Fibroblast of mammary gland (primary cell): ENCODE results near the gene TPSG1.
"Not testable (repeated sequence)": the region's sequence is repeated elsewhere in the genome, so short reads cannot be mapped to it uniquely, and the experiment has no call there.

Source experiments
- DNase-seq: peaks from one replicate; pipeline ENCODE4 v3.0.0-alpha.2; 2010; ENCODE audit warnings: low read depth
- H3K4me3 ChIP-seq: 2 replicates; pipeline ENCODE4 v1.5.1; 2011; ENCODE audit warnings: low read depth, mild to moderate bottlenecking, low read length, moderate library complexity; ENCODE audit not compliant: control insufficient read depth
- CTCF ChIP-seq: conservative IDR thresholded peaks from 2 replicates; pipeline ENCODE4 v1.5.1; 2011; ENCODE audit warnings: low read depth, low read length, inconsistent platforms; ENCODE audit not compliant: control insufficient read depth, insufficient read depth

TPSG1 gene

DNA sequence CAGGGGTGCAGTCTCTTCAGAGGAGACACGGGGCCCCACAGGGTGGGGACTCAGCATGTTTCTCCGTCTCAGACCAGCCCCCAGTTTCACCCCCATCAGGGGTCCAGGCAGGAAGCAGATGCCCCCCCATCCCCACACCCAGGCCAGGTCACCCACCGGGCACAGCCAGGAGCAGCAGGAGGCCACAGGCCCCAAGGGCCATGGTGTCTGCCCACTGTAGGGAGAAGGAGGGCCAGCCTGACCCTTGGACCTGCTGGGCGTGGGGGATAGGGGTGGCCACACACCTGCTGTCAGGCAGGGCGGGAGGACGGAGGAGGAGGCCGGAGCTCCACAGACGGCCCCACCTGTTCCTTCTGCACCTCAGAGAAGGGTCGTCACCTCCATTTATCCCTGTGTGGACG, at the start of gene TPSG1:
Gene TPSG1 (minus strand): TSS at position 218 of the 401 bp plus-strand sequence. CDS start 16 bp downstream, at position 202.
- no peak within 1 kb of the TSS for H3K4me3 ChIP-seq
- no peak for DNase-seq
- no peak for TF ChIP-seq CTCF

DNA sequence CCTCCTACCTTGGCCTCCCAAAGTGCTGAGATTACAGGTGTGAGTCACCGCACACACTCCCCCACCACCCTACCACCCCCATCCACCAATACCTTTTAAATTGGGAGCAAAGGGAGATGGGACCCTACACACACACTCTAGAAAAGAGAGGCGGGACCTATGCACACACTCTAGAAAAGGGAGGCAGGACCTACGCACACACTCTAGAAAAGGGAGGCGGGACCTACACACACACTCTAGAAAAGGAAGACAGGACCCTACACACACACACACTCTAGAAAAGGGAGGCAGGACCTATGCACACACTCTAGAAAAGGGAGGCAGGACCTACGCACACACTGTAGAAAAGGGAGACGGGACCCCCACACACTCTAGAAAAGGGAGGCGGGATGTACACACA, 49.7 kb upstream of the TPSG1 start:
- no peak for TF ChIP-seq CTCF
- DNase-seq, result no peak
- no peak overlapping the region for H3K4me3 ChIP-seq

- no peak overlapping the region for H3K4me3 ChIP-seq
- DNase-seq, result no peak
- no peak for TF ChIP-seq CTCF
Observed at GRCh38 chr16:1273816-1274215, 48.7 kb upstream of the TPSG1 start.

DNA sequence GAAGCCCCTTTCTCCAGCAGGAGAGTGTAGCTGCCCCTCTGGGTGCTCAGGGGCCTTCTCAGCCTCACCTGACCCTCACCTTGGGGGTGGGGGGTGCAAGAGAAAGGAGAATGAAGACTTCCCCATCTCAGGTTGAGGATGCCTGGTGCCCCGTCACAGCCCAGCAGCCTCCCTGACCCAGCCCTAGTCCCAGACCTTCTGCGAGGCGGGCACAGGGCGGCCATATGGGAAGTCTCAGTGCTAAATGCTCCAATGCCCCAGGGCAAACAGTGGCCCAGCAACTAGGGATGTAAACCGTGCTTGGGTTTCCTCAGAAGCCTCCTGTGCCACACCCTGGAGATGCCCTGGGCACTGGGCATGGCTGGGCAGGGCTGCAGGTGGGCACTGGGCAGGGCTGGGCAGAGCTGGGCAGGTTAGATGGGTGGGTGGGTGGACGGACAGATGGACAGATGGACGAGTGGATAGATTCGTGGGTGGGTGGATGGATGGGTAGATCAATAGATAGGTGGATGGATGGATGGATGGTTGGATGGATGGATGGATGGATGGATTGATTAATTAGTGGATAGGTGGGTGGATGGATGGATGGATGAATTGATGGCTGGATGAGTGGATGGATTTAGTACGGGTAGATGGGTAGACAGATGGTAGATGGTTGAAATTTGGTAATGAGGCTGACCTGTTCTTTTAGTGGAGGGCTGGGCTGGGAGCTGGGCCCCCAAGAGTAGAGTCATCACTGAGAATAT, 47.6 kb upstream of the TPSG1 start:
- TF ChIP-seq CTCF, result no peak
- no peak overlapping the region for H3K4me3 ChIP-seq
- DNase-seq, result no peak

GRCh38 chr16:1271724-1272413, 46.8 kb upstream of the TPSG1 start:
- not testable (repeated sequence) for DNase-seq, H3K4me3 ChIP-seq

- no peak for TF ChIP-seq CTCF
- no peak overlapping the region for H3K4me3 ChIP-seq
- DNase-seq, result no peak
Observed at GRCh38 chr16:1271380-1271723, 46.3 kb upstream of the TPSG1 start.

DNA sequence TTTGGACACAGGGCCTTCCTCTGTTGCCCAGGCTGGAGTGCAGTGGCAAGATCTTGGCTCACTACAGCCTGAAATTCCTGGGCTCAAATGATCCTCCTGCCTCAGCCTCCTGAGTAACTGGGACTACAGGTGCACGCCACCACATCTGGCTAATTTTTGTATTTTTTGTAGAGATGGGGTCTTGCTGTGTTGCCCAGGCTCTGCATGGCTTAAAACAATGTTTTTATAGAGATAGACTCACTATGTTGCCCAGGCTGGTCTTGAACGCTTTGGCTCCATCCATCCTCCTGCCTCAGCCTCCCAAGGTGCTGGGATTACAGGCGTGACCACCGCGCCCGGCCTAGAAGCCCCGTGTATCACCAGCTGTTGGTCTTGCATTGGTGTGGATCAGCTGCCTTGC, 44.4 kb upstream of the TPSG1 start:
- not testable (repeated sequence) for DNase-seq, H3K4me3 ChIP-seq
